ENCODE data around the gene MLYCD.

The MLYCD gene

DNA sequence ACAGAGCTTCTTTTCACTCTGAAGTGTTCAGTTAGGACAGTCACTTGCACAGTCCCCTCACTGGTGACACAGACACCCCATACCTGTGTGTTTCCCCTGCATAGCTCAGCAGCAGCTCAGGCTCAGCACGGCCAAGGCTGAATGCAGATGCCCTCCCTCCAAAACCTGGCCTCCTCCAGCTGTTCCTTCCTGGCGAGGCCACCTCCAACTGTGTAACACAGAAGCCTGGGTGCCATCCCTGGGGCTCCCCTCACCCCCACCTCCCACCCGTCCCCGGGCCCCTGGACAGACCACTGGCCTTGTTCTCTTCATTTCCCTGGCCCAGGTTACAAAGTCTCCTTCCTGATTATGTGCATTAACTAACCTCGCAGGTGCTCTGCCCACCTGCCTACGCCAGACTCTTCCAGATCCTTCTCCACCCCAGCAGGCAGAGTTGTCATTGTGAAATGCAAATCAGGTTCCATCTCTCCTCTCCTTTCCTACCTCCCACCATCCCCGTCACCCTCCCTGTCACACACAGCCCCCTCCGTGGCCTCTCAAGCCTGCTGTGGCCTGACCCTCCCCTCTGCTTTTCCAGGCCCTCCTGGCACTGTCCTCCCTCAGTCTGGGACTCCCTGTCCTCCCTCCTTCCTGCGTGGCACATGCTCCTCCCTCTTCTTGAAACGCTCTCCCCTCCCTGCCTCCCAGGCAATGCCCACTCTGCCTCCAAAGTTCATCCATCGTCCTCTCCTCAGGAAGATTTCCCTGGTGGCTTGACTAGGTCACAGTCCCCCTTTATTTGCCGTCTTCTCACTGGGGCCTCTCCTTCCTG lies 26.4 kb downstream of the MLYCD start:
- H3K36me3 ChIP-seq (replicated peaks; ENCODE audit: low read depth, low read length) = no peaks in the 10 kb centered on the region
- H4K20me1 ChIP-seq (ENCODE audit: insufficient read depth, low read length) = no peaks in the 10 kb centered on the region
- no peak overlapping the region for H3K4me3 ChIP-seq (ENCODE audit: low read length)
- H3K9ac ChIP-seq (ENCODE audit: low read length) = no peak overlapping the region
- H3K79me2 ChIP-seq (ENCODE audit: low read length) = no peaks in the 10 kb centered on the region
- TF ChIP-seq, protein P1, sequence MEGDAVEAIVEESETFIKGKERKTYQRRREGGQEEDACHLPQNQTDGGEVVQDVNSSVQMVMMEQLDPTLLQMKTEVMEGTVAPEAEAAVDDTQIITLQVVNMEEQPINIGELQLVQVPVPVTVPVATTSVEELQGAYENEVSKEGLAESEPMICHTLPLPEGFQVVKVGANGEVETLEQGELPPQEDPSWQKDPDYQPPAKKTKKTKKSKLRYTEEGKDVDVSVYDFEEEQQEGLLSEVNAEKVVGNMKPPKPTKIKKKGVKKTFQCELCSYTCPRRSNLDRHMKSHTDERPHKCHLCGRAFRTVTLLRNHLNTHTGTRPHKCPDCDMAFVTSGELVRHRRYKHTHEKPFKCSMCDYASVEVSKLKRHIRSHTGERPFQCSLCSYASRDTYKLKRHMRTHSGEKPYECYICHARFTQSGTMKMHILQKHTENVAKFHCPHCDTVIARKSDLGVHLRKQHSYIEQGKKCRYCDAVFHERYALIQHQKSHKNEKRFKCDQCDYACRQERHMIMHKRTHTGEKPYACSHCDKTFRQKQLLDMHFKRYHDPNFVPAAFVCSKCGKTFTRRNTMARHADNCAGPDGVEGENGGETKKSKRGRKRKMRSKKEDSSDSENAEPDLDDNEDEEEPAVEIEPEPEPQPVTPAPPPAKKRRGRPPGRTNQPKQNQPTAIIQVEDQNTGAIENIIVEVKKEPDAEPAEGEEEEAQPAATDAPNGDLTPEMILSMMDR (IDR thresholded peaks at IDR 0.05; ENCODE audit: low read depth, low read length) = no peak
- no peak for TF ChIP-seq EZH2phosphoT487 (IDR thresholded peaks at IDR 0.05; ENCODE audit: low read depth)
- H3K4me2 ChIP-seq (ENCODE audit: low read length) = no peak overlapping the region
- no peak overlapping the region for H2AFZ ChIP-seq (ENCODE audit: low read depth, low read length)
- 0 out of 2 replicates have a peak, but pooled peaks cover 3% of the 10 kb centered on the region for H3K27me3 ChIP-seq (ENCODE audit: low read depth, low read length)
- H3K27ac ChIP-seq (ENCODE audit: low read length) = no peak overlapping the region
- H3K4me1 ChIP-seq (ENCODE audit: low read length) = no peaks in the 10 kb centered on the region
- no peaks in the 10 kb centered on the region for H3K9me3 ChIP-seq (ENCODE audit: insufficient read depth, low read length)

DNA sequence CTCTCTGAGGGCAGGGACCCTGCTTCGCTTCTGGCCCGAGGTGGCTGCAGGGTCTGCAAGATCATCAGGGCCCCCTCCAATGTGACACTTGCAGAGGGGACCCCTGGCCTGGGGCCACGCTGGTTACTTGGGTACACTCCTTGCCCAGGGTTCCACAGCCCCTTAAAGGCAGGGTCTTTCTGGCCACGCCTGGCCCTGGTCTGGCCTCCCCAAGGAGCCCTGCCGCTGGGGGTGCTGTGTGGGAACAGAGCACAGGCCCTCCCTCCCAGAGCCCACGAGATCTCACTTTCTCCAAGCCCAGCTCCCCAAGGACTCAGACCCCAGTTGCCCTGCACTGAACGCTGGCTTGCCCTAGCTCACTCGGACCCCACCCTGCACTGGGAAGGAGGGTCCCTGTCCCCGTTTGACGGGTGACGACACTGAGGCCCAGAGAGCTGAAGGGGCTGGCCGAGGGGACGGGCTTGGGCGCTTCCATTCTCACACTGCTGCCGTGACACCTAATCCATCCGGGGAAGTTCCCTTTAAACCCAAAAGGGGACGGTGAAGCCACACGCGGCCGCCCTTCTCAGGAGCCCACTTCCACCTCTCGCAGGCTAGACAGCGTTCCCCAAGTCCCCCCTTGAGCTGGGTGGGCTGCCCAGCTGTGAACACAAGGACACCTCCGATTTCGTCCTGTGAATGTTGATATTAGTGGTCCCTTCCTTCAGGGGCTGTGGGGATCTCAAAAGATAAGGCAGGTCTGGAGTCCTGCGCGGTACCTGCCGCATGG lies 27.2 kb downstream of the MLYCD start:
- Histone ChIP-seq H3K4me2 (ENCODE audit: low read length) (no peak overlapping the region), H3K4me1 (ENCODE audit: low read length) (no peaks in the 10 kb centered on the region), H2AFZ (ENCODE audit: low read depth, low read length) (no peak overlapping the region; the same call in 1 of the 2 replicates), H3K4me3 (ENCODE audit: low read length) (no peak overlapping the region), H4K20me1 (ENCODE audit: insufficient read depth, low read length) (no peaks in the 10 kb centered on the region), H3K9ac (ENCODE audit: low read length) (no peak overlapping the region), H3K27me3 (ENCODE audit: low read depth, low read length) (0 out of 2 replicates have a peak, but pooled peaks cover 3% of the 10 kb centered on the region), H3K36me3 (replicated peaks; ENCODE audit: low read depth, low read length) (no peaks in the 10 kb centered on the region), H3K27ac (ENCODE audit: low read length) (no peak overlapping the region), H3K79me2 (ENCODE audit: low read length) (no peaks in the 10 kb centered on the region), H3K9me3 (ENCODE audit: insufficient read depth, low read length) (no peaks in the 10 kb centered on the region)
- no peak for TF ChIP-seq EZH2phosphoT487 (IDR thresholded peaks at IDR 0.05; ENCODE audit: low read depth)

DNA sequence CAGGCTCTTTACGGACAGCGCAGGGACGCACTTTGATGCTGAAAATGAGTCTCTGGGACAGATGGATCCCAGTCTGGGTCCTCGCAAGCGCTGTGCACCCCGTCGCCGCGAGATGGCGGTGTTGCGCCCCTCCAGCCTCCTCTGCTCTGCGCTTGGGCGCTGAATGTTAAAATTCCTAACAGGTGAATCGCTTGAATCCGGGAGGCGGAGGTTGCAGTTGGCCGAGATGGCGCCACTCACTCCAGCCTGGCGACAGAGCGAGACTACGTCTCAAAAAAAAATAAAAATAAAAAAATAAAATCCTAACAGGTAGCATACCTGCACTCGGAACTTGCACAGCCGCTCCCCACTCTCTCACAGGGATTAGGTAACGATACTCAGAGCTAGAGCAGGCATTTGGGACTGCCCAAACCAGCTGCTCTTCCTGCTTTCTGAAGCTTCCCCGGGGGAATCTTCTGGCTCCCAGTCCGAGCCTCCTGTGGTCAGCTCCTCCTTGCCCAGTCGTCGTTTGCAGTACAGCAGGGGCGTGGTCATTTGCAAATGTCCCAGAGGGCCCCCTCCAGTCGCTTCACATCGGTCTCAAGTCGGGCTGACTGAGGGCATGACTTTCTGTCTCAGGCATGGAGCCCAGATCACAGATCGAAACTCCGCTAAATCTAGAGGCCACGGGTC lies 27.9 kb downstream of the MLYCD start:
- Histone ChIP-seq H3K4me2 (ENCODE audit: low read length) (no peak overlapping the region), H3K27ac (ENCODE audit: low read length) (no peak overlapping the region), H3K4me1 (ENCODE audit: low read length) (no peaks in the 10 kb centered on the region), H3K36me3 (replicated peaks; ENCODE audit: low read depth, low read length) (no peaks in the 10 kb centered on the region), H3K9ac (ENCODE audit: low read length) (no peak overlapping the region), H2AFZ (ENCODE audit: low read depth, low read length) (no peak overlapping the region; the same call in 1 of the 2 replicates), H3K9me3 (ENCODE audit: insufficient read depth, low read length) (no peaks in the 10 kb centered on the region), H3K4me3 (ENCODE audit: low read length) (no peak overlapping the region), H3K27me3 (ENCODE audit: low read depth, low read length) (0 out of 2 replicates have a peak, but pooled peaks cover 3% of the 10 kb centered on the region), H4K20me1 (ENCODE audit: insufficient read depth, low read length) (no peaks in the 10 kb centered on the region), H3K79me2 (ENCODE audit: low read length) (no peaks in the 10 kb centered on the region)
- TF ChIP-seq EZH2phosphoT487 (IDR thresholded peaks at IDR 0.05; ENCODE audit: low read depth) = no peak
- TF ChIP-seq, protein P1 (IDR thresholded peaks at IDR 0.05; ENCODE audit: low read depth, low read length) = peak; percentile 80

DNA sequence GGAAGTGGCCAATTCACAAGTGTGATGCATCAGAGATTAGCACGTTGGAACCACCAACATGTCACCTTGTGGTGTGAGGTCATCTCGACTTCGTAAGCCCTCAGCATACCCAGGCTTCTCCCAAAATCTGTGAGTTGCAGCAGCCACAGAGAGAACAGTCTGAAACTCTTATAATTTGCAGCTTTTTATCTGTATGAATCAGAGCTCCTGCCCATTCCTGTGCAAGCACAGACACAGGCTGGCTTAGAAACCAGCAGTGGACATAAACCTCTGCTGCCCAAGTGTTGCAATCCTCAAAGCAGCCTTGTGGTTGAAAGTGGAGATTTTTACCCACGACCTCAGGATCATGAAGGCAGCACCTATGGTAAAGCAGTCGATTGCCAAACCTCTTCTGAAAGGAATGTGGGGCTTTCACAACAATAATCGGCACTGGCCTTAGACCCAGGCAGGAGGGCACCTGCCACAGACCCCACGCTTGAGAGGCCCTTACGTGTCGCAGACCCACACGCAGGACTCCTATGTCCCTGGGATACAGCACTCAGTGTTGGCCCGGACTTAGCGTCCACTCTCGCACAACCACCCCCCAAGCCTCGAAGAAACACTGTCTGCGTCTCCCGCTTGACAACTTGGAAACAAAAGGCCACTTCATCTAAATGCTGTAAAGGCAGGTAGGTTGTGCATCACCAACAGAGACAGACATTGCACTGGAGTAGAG lies 29.6 kb downstream of the MLYCD start:
- no peak overlapping the region for H3K4me3 ChIP-seq (ENCODE audit: low read length)
- H3K9ac ChIP-seq (ENCODE audit: low read length) = no peak overlapping the region
- no peaks in the 10 kb centered on the region for H3K36me3 ChIP-seq (replicated peaks; ENCODE audit: low read depth, low read length)
- no peak overlapping the region for H3K27ac ChIP-seq (ENCODE audit: low read length)
- no peaks in the 10 kb centered on the region for H3K79me2 ChIP-seq (ENCODE audit: low read length)
- no peaks in the 10 kb centered on the region for H3K4me1 ChIP-seq (ENCODE audit: low read length)
- H2AFZ ChIP-seq (ENCODE audit: low read depth, low read length) = no peak overlapping the region
- TF ChIP-seq, protein P1 (IDR thresholded peaks at IDR 0.05; ENCODE audit: low read depth, low read length) = no peak
- TF ChIP-seq EZH2phosphoT487 (IDR thresholded peaks at IDR 0.05; ENCODE audit: low read depth) = no peak
- H3K9me3 ChIP-seq (ENCODE audit: insufficient read depth, low read length) = no peaks in the 10 kb centered on the region
- H4K20me1 ChIP-seq (ENCODE audit: insufficient read depth, low read length) = no peaks in the 10 kb centered on the region
- no peak overlapping the region for H3K4me2 ChIP-seq (ENCODE audit: low read length)
- 0 out of 2 replicates have a peak, but pooled peaks cover 3% of the 10 kb centered on the region for H3K27me3 ChIP-seq (ENCODE audit: low read depth, low read length)
